ENCODE measurements around the gene SLC26A3. TPM values are rescaled to one million over a fixed set of nuclear protein-coding genes. Genes with fewer than 3 reads are reported as not detected.

Gene SLC26A3
- total RNA-seq, 2 experiments from 2014 or later: not detected

DNA sequence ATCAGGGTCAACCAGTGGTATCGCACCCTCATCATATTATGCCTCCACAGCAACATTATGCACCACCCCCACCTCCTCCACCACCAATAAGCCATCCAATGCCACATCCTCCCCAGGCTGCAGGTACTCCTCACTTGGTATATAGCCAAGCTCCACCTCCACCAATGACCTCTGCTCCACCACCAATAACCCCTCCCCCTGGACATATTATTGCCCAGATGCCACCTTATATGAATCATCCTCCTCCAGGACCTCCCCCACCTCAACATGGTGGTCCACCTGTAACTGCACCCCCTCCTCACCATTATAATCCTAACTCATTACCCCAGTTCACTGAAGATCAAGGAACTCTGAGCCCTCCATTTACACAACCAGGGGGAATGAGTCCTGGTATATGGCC is 44.4 kb downstream of the SLC26A3 start:
- Mint-ChIP-seq H3K4me3 (no peak overlapping the region), H3K27ac (no peak overlapping the region), H3K4me1 (peaks cover 8% of the 10 kb centered on the region), H3K36me3 (peaks cover 22% of the 10 kb centered on the region), H3K9me3 (no peaks in the 10 kb centered on the region), H3K27me3 (no peaks in the 10 kb centered on the region)
- DNase-seq (no peak), ATAC-seq (ENCODE audit: low read depth) (no peak)
- POLR2A ChIA-PET: no interaction called here

DNA sequence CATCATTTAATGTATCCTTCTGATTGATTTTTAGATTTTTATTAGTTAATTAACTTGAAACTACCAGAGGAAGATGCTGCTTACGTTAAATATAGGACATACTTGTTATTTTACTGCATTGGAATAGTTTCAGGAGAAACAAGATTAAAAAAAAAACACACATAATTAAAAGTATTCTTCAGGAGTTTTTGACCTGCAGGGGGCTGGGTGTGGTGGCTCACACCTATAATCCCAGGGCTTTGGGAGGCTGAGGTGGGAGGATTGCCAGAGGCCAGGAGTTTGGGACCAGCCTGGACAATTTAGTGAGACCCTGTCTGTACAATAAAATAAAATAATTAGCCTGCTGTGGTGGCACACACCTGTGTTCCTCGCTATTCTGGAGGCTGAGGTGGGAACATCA is 48.4 kb downstream of the SLC26A3 start:
- Mint-ChIP-seq H3K27ac (no peak overlapping the region), H3K4me3 (no peak overlapping the region), H3K4me1 (peaks cover 10% of the 10 kb centered on the region), H3K9me3 (no peaks in the 10 kb centered on the region), H3K27me3 (no peaks in the 10 kb centered on the region), H3K36me3 (peaks cover 35% of the 10 kb centered on the region)
- no peak for DNase-seq
- ATAC-seq (ENCODE audit: low read depth): no peak
- POLR2A ChIA-PET: no interaction called here

DNA sequence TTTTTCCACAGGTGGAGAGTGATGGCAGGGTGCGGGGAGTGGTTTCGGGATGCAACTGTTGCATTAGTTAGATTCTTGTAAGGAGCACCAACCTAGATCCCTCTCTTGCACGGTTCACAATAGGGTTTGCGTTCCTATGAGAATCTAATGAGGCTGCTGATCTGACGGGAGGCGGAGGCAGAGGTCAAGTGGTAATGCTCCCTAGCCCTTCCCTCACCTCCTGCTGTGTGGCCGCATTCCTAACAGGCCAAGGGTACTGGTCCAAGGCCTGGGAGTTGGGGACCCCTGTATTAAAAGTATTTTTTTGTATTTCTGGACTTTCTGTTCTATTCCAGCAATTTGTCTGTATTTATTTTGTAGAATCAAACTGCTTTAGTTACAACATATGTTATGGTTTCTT is 51.9 kb downstream of the SLC26A3 start:
- H3K4me1 Mint-ChIP-seq: peaks cover 6% of the 10 kb centered on the region
- no peaks in the 10 kb centered on the region for H3K9me3 Mint-ChIP-seq
- ATAC-seq (ENCODE audit: low read depth): no peak
- H3K27me3 Mint-ChIP-seq: no peaks in the 10 kb centered on the region
- peaks cover 19% of the 10 kb centered on the region for H3K36me3 Mint-ChIP-seq
- POLR2A ChIA-PET: no interaction called here
- H3K27ac Mint-ChIP-seq: no peak overlapping the region
- no peak overlapping the region for H3K4me3 Mint-ChIP-seq
- DNase-seq: no peak

DNA sequence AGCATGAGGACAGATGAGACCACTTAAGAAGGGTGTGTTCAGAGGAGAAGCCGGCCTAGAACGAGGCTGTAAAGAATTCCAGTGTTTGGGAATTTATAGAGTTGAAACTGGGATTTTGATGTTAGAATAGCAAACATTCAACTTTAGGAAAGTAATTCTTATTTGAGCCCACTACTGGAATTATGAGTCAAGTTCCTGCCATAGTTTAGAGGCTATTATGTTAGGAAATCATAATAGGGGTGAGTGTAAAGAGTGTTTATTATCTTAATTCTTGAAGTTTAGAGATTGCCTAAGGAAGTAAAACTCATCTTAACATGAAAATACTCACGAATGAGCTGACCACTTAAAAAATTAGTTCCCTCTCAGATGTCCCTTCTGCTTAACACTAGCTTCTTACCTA is 57.0 kb downstream of the SLC26A3 start:
- DNase-seq: no peak
- Mint-ChIP-seq H3K36me3 (peaks cover 7% of the 10 kb centered on the region), H3K4me3 (peak overlapping the region; percentile 95), H3K27me3 (no peaks in the 10 kb centered on the region), H3K9me3 (no peaks in the 10 kb centered on the region), H3K4me1 (peaks cover 22% of the 10 kb centered on the region), H3K27ac (no peak overlapping the region)
- POLR2A ChIA-PET: interaction anchor here (1.2 kb wide), 1 partner anchor 129 kb away, joined by 3 read pairs; no protein-coding TSS in a partner anchor
- ATAC-seq (ENCODE audit: low read depth): no peak

DNA sequence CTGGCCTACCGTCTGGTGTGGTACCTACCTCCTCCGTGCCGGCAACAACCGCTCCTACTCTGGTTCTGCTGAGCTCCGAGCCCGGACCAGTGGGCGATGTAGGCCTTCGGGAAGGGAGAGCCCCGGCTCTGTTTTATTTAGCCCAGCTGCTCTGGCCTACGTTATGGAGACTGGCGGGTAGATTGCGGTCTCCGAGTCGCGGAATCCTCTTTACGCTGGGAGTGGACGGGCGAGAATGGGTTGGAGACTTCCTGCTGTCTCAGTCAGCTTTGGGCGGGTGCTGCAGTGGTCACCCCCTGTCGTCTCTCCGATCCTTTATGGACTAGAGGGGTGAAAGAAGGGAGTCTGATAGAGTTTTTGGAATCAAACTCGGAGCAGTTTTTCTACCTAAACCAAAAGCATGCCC is 58.7 kb downstream of the SLC26A3 start:
- Mint-ChIP-seq H3K9me3 (no peaks in the 10 kb centered on the region), H3K4me1 (peaks cover 22% of the 10 kb centered on the region), H3K27me3 (no peaks in the 10 kb centered on the region), H3K36me3 (no peaks in the 10 kb centered on the region), H3K4me3 (peak overlapping the region; percentile 95), H3K27ac (peak overlapping the region; percentile 100)
- POLR2A ChIA-PET: interaction anchor here (1.0 to 2.6 kb wide), 8 partner anchors 12 to 575 kb away, joined by 3 to 19 read pairs (median 8); partner anchors contain the start of genes DLD and HBP1
- DNase-seq (no peak), ATAC-seq (ENCODE audit: low read depth) (peak; percentile 25)

DNA sequence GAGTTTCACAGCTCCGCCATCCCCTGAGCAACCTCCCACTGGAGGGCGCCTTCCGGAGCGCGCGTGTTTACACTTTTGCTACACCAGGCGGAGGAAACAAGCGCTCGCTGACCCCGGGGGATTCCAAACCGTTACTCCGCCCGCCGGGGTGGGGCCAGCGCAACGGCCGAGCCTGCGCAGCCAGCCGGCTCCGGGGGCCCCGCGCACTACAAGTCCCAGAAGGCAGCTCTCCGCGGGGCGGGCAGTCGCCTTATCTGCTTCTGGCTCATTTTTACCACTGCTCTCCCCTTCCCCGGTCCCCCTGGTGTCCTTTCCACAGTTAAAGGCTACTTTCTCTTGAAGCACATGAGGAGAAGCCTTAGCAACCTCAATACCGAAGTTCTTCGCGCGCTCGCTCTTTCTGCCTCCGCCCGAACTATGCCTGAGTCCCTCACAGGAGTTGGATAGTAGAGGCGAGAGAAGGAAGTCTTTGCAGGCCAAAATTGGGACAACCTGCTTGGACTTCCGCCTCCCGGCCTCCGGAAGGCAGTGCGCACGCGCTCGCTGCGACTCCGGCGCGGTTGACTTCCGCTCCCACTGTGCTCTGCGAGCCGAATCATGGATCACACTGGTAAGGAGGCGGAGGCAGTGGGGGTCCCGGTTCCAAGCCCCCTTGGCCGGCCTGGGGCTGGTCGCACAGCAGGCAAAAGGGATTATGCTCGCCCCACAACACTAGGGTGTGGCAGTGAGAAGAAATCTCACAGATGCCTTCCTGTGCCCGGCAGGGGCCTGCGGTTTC is 59.3 kb downstream of the SLC26A3 start, which contains the start of gene CBLL1:
TSS of gene CBLL1 (plus strand) at position 576 of the 778 bp plus-strand sequence. CDS start at position 598, 22 bp downstream.
- Mint-ChIP-seq H3K4me3 (peak within 1 kb of the TSS; percentile 95), H3K4me1 (peaks cover 20% of the 10 kb centered on the region), H3K9me3 (no peaks in the 10 kb centered on the region), H3K27me3 (no peaks in the 10 kb centered on the region), H3K36me3 (no peaks in the 10 kb centered on the region), H3K27ac (peak within 1 kb of the TSS; percentile 100)
- peak; percentile 98 for DNase-seq
- peak; percentile 93 for ATAC-seq (ENCODE audit: low read depth)
- POLR2A ChIA-PET: interaction anchor here (0.6 to 2.6 kb wide), 23 partner anchors 9 to 826 kb away, joined by 3 to 19 read pairs (median 3); partner anchors contain the start of genes BCAP29, COG5, DLD and DNAJB9

DNA sequence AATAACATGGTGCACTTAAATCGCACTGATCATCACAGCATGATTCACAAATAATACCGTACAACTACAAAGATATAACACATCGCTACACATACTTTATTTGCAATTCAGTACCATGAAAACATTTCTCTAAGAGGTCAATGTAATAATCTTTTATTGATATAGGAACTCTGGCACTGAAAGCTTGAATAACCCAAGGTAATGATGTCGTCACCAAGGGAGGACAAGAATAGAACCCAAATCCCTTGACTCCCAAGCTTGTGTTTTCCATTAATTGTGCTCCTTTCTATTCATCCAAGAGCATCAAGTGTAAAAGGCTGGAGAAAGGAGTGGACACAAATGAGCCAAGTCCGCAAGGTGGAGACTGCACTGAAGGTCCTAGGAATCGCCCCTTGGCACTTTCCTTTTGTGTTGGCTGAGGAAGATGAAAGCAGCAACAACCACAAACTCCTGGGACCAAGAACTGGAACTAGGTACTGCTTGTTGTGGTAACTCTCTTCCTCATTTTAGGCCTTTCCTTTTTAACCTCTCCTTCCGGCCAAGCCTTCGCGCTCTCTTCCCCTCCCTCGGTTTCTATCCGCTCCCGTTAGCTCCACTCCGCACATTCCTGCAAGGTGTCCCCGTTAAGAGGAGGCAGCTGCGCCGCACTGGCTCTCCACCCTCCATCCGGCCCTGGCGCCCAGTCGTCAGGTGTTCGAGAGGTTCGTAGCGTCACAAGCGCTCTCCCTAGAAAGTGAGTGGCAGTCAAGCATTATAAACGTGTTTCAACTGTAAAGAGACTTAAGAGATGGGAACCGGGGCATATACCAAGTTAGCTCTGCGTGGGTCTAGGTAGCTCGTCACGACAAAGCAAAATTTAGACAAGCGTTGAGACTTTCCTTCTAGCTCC is 60.1 kb downstream of the SLC26A3 start:
- Mint-ChIP-seq H3K27ac (peak overlapping the region; percentile 100), H3K36me3 (no peaks in the 10 kb centered on the region), H3K9me3 (no peaks in the 10 kb centered on the region), H3K4me3 (peak overlapping the region; percentile 95), H3K4me1 (peaks cover 20% of the 10 kb centered on the region), H3K27me3 (no peaks in the 10 kb centered on the region)
- POLR2A ChIA-PET: interaction anchor here (0.6 to 2.6 kb wide), 23 partner anchors 8 to 827 kb away, joined by 3 to 19 read pairs (median 3); partner anchors contain the start of genes BCAP29, COG5, DLD and DNAJB9
- ATAC-seq (ENCODE audit: low read depth) (peak; percentile 41), DNase-seq (peak; percentile 75)

DNA sequence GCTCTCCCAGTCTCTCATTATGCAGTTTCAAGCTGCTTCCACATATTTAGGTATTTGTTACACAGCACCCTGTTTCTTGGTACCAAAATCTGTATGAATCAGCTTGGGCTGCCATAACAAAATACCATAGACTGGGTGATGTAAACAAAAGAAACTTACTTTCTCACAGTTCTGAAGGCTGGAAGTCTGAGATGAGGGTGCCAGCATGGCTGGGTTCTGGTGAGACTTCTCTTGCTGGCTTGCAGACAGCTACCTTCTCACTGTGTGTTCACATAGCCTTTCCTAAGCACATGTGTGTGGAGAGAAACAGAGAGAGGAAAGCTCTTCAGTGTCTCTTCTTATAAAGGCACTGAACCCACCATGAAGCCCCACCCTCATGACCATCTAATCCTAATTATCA is 74.7 kb downstream of the SLC26A3 start:
- DNase-seq (no peak), ATAC-seq (ENCODE audit: low read depth) (no peak)
- Mint-ChIP-seq H3K4me1 (no peaks in the 10 kb centered on the region), H3K4me3 (no peak overlapping the region), H3K27ac (no peak overlapping the region), H3K27me3 (peaks cover 17% of the 10 kb centered on the region), H3K9me3 (no peaks in the 10 kb centered on the region), H3K36me3 (no peaks in the 10 kb centered on the region)
- POLR2A ChIA-PET: interaction anchor here (1.2 kb wide), 1 partner anchor 15 kb away, joined by 3 read pairs; no protein-coding TSS in a partner anchor

DNA sequence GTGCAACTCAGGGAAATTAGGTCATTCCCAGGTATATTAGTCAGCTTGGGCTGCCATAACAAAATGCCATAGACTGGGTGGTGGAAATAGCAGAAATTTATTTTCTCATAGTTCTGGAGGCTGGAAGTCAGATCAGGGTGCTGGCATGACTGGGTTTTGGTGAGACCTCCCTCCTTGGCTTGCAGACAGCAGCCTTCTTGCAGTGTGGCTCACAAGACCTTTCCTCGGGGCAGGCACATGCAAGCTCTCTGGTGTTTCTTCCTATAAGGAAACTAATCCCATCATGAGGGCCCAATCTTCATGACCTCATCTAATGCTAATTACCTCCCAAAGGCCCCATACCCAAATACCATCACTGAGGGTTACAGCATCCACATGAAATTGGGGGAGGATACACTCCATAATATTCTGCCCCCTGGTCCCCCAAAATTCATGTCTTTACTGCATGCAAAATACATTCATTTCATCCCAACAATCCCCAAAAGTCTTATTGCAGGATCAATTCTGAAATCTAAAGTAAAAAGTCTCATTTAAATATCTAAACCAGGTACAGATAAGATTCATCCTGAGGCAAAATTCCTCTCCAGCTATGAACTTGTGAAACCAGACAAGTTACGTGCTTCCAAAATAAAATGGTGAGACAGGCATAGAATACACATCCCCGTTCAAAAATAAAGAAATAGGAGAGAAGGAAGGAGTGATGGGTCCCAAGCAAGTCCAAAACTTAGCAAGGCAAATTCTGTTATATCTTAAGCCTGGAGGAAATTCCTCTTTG is 76.5 kb downstream of the SLC26A3 start:
- POLR2A ChIA-PET: interaction anchor here (1.8 kb wide), 1 partner anchor 17 kb away, joined by 5 read pairs; the partner anchor contains the start of gene CBLL1
- Mint-ChIP-seq H3K9me3 (no peaks in the 10 kb centered on the region), H3K4me3 (no peak overlapping the region), H3K27me3 (peaks cover 19% of the 10 kb centered on the region), H3K27ac (no peak overlapping the region), H3K36me3 (no peaks in the 10 kb centered on the region), H3K4me1 (no peaks in the 10 kb centered on the region)
- DNase-seq (no peak), ATAC-seq (ENCODE audit: low read depth) (no peak)

DNA sequence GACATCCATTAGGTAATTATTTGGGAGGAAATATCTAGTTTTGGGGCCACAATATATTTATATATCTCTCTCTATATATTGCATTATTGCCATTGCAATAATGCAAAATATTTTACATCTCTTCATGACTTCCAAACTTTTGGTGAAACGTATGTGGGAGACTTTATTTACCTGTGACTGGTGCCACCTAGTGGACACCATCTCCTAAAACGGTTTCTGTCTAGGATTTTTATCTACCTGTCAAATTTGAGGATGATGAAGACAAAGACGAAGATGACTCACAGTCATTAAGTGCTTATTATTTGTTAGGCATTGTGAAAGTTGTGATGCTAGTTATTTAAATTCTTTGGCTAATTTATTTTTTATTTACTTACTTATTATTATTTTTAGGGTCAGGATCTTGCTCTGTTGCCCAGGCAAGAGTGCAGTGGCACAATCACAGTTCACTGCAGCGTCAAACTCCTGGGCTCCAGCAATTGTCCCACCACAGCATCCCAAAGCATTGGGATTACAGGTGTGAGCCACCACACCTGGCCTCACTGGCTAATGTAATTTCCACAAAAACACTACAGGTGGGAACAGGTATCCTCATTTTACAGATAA is 77.8 kb downstream of the SLC26A3 start:
- POLR2A ChIA-PET: interaction anchor here (1.8 kb wide), 1 partner anchor 18 kb away, joined by 5 read pairs; the partner anchor contains the start of gene CBLL1
- Mint-ChIP-seq H3K9me3 (no peaks in the 10 kb centered on the region), H3K27me3 (peaks cover 19% of the 10 kb centered on the region), H3K27ac (no peak overlapping the region), H3K4me3 (no peak overlapping the region), H3K4me1 (no peaks in the 10 kb centered on the region), H3K36me3 (no peaks in the 10 kb centered on the region)
- ATAC-seq (ENCODE audit: low read depth) (no peak), DNase-seq (no peak)

DNA sequence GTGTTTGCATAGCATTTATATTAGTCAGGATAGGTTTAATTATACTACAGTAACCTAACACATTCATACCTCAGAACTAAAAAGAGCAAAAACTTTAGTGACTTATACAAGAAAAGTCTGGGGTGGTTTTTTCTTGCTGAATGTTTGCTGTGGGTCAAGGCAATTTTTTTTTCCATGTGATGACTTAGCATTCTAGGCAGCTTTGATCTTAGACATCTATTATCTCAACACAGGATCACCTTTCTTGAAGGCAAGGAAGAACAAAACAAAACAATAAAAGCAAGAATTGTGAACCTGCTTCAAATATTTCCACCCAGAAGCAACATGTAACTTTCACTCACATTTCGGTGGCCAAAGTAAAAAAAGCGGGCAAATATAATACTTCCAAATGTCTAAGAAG is 79.8 kb downstream of the SLC26A3 start:
- H3K4me3 Mint-ChIP-seq: no peak overlapping the region
- no peaks in the 10 kb centered on the region for H3K9me3 Mint-ChIP-seq

DNA sequence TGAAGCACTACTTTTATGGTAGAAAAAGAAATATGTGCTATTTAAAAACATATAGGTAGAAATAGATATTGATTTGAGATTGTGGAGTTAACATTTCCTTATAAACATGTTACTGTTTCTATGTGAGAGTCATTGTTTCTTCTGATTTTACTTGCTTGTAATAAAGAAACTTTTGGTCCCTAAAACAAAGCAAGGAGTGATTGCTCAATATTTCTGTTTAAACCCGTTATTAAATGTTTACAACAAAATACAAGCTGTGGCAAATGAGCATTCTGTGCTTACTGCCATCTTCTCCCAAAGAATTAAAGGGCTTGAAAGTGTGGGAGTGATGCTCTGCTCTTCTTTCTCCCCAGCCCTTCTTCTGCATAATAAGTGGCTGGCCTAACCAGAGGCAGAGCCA is 81.7 kb downstream of the SLC26A3 start:
- peaks cover 2% of the 10 kb centered on the region for H3K27me3 Mint-ChIP-seq
- H3K4me1 Mint-ChIP-seq: no peaks in the 10 kb centered on the region
- H3K36me3 Mint-ChIP-seq: no peaks in the 10 kb centered on the region
- POLR2A ChIA-PET: no interaction called here
- ATAC-seq (ENCODE audit: low read depth) (no peak), DNase-seq (no peak)
- no peaks in the 10 kb centered on the region for H3K9me3 Mint-ChIP-seq
- H3K4me3 Mint-ChIP-seq: no peak overlapping the region
- no peak overlapping the region for H3K27ac Mint-ChIP-seq

More for the DNA sequence above, 79.8 kb downstream of the SLC26A3 start:
- Mint-ChIP-seq H3K27ac (no peak overlapping the region), H3K4me1 (no peaks in the 10 kb centered on the region), H3K27me3 (peaks cover 13% of the 10 kb centered on the region), H3K36me3 (no peaks in the 10 kb centered on the region)
- DNase-seq: no peak
- POLR2A ChIA-PET: no interaction called here
- ATAC-seq (ENCODE audit: low read depth): no peak
